ENCODE results near the gene NR5A1.

DNA sequence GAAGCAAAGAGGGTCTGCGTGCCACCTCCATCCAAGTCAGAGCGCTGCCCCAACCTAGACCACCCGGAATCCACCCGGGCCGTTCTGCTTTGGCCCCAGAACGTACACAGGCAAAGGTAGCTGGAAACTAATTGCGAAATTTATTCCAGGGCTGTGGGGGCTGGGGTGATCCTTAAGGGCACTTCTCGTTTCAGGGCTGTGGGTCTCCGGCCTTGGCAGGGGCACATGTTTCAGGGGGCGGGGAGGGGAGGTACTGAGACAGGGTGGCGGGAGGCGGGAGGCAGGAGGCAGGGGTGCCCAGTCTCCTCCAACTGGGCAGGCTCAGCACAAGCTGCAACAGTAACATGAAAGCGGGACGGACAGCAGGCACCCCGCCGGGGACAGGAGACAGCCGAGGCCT lies 26.1 kb downstream of the NR5A1 start:
- no peak for TF ChIP-seq POLR2AphosphoS5 (IDR thresholded peaks at IDR 0.05; ENCODE audit: low read length)
- TF ChIP-seq, protein P1, sequence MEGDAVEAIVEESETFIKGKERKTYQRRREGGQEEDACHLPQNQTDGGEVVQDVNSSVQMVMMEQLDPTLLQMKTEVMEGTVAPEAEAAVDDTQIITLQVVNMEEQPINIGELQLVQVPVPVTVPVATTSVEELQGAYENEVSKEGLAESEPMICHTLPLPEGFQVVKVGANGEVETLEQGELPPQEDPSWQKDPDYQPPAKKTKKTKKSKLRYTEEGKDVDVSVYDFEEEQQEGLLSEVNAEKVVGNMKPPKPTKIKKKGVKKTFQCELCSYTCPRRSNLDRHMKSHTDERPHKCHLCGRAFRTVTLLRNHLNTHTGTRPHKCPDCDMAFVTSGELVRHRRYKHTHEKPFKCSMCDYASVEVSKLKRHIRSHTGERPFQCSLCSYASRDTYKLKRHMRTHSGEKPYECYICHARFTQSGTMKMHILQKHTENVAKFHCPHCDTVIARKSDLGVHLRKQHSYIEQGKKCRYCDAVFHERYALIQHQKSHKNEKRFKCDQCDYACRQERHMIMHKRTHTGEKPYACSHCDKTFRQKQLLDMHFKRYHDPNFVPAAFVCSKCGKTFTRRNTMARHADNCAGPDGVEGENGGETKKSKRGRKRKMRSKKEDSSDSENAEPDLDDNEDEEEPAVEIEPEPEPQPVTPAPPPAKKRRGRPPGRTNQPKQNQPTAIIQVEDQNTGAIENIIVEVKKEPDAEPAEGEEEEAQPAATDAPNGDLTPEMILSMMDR (IDR thresholded peaks at IDR 0.05 in 2 of 3, conservative IDR thresholded peaks at IDR 0.05 in 1 of 3; ENCODE audit: control insufficient read depth in 2 of 3, extremely low read depth in 1 of 3, insufficient read depth in 1 of 3, low read depth in 3 of 3, low read length in 3 of 3) = no peak
- TF ChIP-seq YY1 (IDR thresholded peaks at IDR 0.05; ENCODE audit: low read depth, low read length) = no peak
- no peak for TF ChIP-seq YBX1 (IDR thresholded peaks at IDR 0.05)
